ENCODE results near the gene TRAF7. TPM values are rescaled to one million over a fixed set of nuclear protein-coding genes. Genes with fewer than 3 reads are reported as not detected.

Gene TRAF7
- total RNA-seq, 6 experiments from 2014 or later: 40.9 to 56.2 (median 46.2) TPM

DNA sequence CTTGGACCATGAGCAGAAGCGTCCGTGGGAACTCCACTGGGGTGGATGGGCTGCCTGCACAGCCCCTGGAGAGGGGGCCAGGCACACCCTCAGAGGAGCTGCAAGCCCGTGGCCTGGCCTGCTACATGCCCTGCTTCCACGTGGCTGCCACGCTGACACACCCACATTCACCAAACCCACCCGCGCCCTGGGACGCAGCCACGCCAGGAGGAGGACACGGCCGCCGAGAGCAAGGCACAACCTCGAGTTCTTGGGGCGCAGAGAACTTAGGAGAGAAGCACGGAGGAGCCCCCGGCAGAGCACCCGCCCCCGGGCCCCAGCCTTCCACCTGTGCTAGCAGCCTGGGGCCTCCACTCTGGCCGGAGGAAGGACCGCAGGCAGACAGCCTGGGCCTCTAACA, 22.0 kb downstream of the TRAF7 start:
- intact Hi-C loops (cut with DNase I): no loop called here
- Histone ChIP-seq H3K4me1 (no peaks in the 10 kb centered on the region), H3K4me3 (no peak overlapping the region), H3K27ac (no peak overlapping the region), H3K36me3 (peaks cover 0 to 39% (median 16%) of the 10 kb centered on the region in 4 donors), H3K9me3 (no peaks in the 10 kb centered on the region), H3K27me3 (no peaks in the 10 kb centered on the region)
- ATAC-seq: no peak
- 90% methylated on average over 2 of the region's 20 CpGs for WGBS (ENCODE audit: insufficient coverage, low coverage, low lambda C conversion rate, missing lambda C conversion rate)
- DNase-seq: no peak
- TF ChIP-seq POLR2A (IDR thresholded peaks at IDR 0.05): no peak

DNA sequence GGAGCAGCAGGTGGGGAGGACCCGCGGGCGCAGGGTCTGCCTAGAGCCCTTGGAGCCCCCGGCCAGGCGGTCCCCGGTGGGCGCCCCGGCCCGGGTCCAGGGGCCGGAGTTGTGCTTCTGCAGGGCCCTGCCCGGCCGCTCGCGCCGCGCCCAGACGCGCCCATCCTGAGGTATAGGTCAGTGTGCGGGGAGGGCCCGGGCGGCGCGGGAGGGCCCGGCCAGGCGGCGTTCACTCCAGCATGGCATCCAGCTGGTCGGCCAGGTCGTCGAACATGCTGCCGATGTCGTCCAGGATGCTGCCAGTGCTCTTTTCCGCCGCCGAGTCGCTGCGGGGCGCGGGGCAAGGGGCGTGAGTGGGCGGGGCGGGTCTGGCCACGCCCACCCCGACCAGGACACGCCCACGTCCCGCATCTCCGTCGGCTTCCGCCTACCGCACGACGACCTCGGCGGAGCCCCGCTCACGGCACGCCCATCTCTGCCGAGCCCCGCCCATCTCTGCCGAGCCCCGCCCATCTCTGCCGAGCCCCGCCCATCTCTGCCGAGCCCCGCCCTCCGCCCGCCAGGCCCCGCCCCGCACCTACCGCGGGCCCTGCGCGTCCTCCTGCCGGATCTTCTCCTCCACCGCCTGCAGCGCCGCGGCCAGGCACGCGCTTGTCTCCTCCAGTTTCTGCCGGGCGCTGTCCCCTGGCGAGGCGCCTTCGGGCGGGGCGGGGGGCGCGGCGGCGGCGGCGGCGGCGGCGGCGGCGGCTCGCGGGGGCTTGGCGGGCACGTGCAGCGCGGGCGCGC, 22.9 kb downstream of the TRAF7 start:
- Histone ChIP-seq H3K27me3 (no peaks in the 10 kb centered on the region), H3K4me1 (no peaks in the 10 kb centered on the region), H3K36me3 (peaks cover 0 to 33% (median 13%) of the 10 kb centered on the region in 4 donors), H3K27ac (no peak overlapping the region), H3K9me3 (no peaks in the 10 kb centered on the region), H3K4me3 (no peak overlapping the region)
- intact Hi-C loops (cut with DNase I): no loop called here
- ATAC-seq (peak in 2 of 4 donors; percentile 8 to 40), DNase-seq (no peak)
- 46% methylated on average over 33 of the region's 106 CpGs for WGBS (ENCODE audit: insufficient coverage, low coverage, low lambda C conversion rate, missing lambda C conversion rate)
- TF ChIP-seq POLR2A (IDR thresholded peaks at IDR 0.05): no peak
- TF ChIP-seq, protein P1, sequence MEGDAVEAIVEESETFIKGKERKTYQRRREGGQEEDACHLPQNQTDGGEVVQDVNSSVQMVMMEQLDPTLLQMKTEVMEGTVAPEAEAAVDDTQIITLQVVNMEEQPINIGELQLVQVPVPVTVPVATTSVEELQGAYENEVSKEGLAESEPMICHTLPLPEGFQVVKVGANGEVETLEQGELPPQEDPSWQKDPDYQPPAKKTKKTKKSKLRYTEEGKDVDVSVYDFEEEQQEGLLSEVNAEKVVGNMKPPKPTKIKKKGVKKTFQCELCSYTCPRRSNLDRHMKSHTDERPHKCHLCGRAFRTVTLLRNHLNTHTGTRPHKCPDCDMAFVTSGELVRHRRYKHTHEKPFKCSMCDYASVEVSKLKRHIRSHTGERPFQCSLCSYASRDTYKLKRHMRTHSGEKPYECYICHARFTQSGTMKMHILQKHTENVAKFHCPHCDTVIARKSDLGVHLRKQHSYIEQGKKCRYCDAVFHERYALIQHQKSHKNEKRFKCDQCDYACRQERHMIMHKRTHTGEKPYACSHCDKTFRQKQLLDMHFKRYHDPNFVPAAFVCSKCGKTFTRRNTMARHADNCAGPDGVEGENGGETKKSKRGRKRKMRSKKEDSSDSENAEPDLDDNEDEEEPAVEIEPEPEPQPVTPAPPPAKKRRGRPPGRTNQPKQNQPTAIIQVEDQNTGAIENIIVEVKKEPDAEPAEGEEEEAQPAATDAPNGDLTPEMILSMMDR (IDR thresholded peaks at IDR 0.05): no peak

DNA sequence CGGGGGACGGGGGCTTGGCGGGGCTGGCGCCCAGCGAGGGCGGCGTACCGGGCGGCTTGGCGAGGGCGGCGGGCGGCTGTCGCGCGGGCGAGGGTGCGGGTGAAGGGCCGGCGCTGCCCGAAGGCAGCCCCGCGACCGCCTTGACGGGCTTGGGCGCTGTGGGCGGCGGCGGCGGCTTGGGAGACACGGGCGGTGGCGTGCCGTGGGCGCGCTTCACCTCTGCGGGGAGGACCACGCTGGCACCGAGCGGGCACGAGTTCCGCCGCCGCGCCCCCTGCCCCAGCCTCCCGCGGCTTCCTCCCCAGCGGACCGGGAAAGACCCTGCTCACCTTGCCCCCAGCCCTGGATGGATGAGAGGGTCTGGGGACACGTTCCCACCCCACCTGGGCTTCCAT, 23.5 kb downstream of the TRAF7 start:
- Histone ChIP-seq H3K27ac (no peak overlapping the region), H3K4me3 (no peak overlapping the region), H3K4me1 (no peaks in the 10 kb centered on the region), H3K27me3 (no peaks in the 10 kb centered on the region), H3K9me3 (no peaks in the 10 kb centered on the region), H3K36me3 (peaks cover 0 to 27% (median 10%) of the 10 kb centered on the region in 4 donors)
- TF ChIP-seq, protein P1 (IDR thresholded peaks at IDR 0.05): no peak
- TF ChIP-seq POLR2A (IDR thresholded peaks at IDR 0.05): no peak
- intact Hi-C loops (cut with DNase I): no loop called here
- WGBS (ENCODE audit: insufficient coverage, low coverage, low lambda C conversion rate, missing lambda C conversion rate): 52% methylated on average over 9 of the region's 50 CpGs
- ATAC-seq: no peak
- DNase-seq: no peak

DNA sequence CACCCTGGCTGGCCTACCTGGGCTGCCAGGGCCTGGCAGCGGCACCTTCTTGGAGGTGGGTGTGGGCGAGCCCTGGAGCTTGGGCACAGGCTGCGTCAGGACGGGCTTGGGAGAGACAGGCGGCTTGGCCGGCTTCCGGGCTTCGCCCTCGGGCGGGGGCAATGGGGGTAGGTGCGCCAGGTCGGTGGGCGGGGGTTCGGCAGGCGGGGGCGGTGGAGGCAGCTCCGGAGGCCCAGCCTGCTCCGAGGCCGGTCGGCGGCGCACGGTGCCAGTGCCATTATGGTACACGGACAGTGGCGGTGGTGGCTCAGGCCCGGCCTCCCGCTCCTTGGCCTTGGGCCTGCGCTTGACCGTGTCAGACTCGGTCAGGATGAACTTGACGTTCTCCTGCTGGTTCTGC, 24.0 kb downstream of the TRAF7 start:
- Histone ChIP-seq H3K27me3 (no peaks in the 10 kb centered on the region), H3K36me3 (peaks cover 0 to 23% (median 6%) of the 10 kb centered on the region in 4 donors), H3K4me3 (no peak overlapping the region), H3K4me1 (no peaks in the 10 kb centered on the region), H3K9me3 (no peaks in the 10 kb centered on the region), H3K27ac (no peak overlapping the region)
- DNase-seq (no peak), ATAC-seq (no peak)
- TF ChIP-seq POLR2A (IDR thresholded peaks at IDR 0.05): no peak
- TF ChIP-seq, protein P1 (IDR thresholded peaks at IDR 0.05): no peak
- intact Hi-C loops (cut with DNase I): no loop called here
- no CpG with 5 or more reads among the region's 31 CpGs for WGBS (ENCODE audit: insufficient coverage, low coverage, low lambda C conversion rate, missing lambda C conversion rate)

DNA sequence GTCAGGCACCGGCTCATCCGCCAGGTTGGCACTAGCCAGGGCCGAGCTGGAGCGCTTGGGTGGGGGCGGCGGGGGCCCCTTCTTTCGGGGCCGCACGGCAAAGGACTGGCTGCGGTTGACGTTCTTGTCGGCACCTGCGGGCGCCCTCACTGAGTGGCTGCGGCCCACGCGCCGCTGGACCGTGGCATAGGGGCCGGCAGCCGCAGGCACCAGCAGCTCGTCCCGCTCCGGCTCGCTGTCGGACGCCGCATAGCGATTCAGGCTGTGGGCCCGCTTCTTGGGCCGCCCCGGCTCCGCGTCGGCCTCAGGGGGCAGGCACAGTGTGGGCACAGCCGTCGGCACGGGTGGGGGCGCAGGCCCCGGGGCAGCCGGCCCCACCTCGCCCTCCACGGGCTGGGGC, 24.9 kb downstream of the TRAF7 start:
- ATAC-seq (no peak), DNase-seq (no peak)
- TF ChIP-seq POLR2A (IDR thresholded peaks at IDR 0.05): no peak
- TF ChIP-seq, protein P1 (IDR thresholded peaks at IDR 0.05): no peak
- intact Hi-C loops (cut with DNase I): no loop called here
- H3K4me1 ChIP-seq: no peaks in the 10 kb centered on the region
- peaks cover 0 to 14% (median 2%) of the 10 kb centered on the region in 4 donors for H3K36me3 ChIP-seq
- H3K27me3 ChIP-seq: no peaks in the 10 kb centered on the region
- WGBS (ENCODE audit: insufficient coverage, low coverage, low lambda C conversion rate, missing lambda C conversion rate): 100% methylated on average over 6 of the region's 43 CpGs
- no peaks in the 10 kb centered on the region for H3K9me3 ChIP-seq
- no peak overlapping the region for H3K4me3 ChIP-seq
- no peak overlapping the region for H3K27ac ChIP-seq
